ENCODE results near the gene USP20.

- peak; percentile 13 to 21 (median 18) for TF ChIP-seq CTCF (IDR thresholded peaks at IDR 0.05)
- TF ChIP-seq POLR2A (IDR thresholded peaks at IDR 0.05) = no peak
Observed at GRCh38 chr9:129885018-129885669, 49.9 kb downstream of the USP20 start.
